T47D (cell line): ENCODE results near the gene RAPGEF4.
"Not testable (repeated sequence)": the region's sequence is repeated elsewhere in the genome, so short reads cannot be mapped to it uniquely, and the experiment has no call there.

Experiments
- DNase-seq, 2 experiments: peaks; one replicate each; pipeline versions ENCODE4 v3.0.0 to v3.0.0-alpha.2; 2011 to 2012; ENCODE audit warnings: low read depth in 1 of 2, low spot score in 1 of 2
- JUND ChIP-seq: IDR thresholded peaks from 2 replicates; pipeline ENCODE4 v1.6.1; 2012; ENCODE audit warnings: low read depth
- in situ Hi-C: cut with HindIII; loops from 2 replicates; pipeline ENCODE4 v1.10.0; 2016; ENCODE audit warnings: low sequenced_read_pairs, low pct_unique_long_range_greater_than_20kb

The RAPGEF4 gene

GRCh38 chr2:172792711-172793110, 57.1 kb downstream of the RAPGEF4 start:
- DNase-seq: no peak
- in situ Hi-C loops: no loop called here
- TF ChIP-seq JUND: no peak

DNA sequence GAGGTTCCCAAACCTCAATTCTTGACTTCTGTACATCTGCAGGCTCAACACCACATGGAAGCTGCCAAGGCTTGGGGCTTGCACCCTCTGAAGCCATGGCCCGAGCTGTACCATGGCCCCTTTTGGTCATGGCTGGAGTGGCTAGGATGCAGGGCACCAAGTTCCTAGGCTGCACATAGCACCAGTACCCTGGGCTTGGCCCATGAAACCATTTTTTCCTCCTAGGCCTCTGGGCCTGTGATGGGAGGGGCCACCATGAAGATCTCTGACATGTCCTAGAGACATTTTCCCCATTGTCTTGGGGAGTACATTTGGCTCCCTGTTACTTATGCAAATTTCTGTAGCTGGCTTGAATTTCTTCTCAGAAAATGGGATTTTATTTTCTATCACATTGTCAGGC, 67.7 kb downstream of the RAPGEF4 start:
- DNase-seq, in situ Hi-C loops: not testable (repeated sequence)

GRCh38 chr2:172804423-172804822, 68.8 kb downstream of the RAPGEF4 start:
- in situ Hi-C loops: no loop called here
- TF ChIP-seq JUND: no peak
- no peak for DNase-seq

DNA sequence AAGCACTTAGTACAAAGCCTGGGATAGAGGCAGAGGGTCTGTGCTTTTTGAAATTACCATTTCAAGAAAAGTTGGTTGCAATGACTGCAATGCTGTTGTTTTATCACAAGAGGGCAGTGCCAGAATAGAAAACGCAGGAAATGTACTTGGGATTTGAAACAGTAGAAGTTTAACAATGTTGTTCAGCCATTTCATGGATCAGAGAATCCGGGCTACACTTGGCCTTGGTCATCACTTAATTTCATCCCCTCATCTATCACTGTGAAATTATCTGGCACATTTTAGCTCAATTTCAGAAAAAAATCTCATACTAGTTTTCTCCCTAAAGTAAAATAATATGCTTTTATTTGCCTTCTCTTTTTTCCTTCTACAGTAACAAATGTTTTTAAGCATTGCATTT, 70.8 kb downstream of the RAPGEF4 start:
- in situ Hi-C loops: no loop called here
- TF ChIP-seq JUND: no peak
- peak; percentile 11 to 65 for DNase-seq

GRCh38 chr2:172806996-172807395, 71.4 kb downstream of the RAPGEF4 start:
- TF ChIP-seq JUND: no peak
- DNase-seq: no peak
- in situ Hi-C loops: no loop called here

DNA sequence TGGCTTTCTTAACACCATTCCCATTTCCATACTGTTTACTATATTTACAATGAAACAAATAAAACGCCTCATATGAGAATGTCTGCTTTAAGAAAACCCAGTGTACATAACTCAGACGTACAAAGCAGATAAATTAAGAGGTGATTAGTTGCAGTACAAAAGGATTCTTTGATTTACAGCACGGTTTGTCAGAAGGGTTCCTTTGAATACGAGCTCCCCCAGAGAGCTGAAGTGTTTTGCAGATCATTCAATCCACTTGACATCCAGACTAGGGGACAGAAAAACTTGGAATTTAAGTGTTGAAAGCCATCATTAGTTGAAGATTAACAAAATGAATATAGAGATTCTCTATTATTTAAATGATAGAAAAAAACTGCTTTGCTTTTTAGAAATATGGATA, 72.5 kb downstream of the RAPGEF4 start:
- DNase-seq: no peak
- no peak for TF ChIP-seq JUND
- in situ Hi-C loops: no loop called here

DNA sequence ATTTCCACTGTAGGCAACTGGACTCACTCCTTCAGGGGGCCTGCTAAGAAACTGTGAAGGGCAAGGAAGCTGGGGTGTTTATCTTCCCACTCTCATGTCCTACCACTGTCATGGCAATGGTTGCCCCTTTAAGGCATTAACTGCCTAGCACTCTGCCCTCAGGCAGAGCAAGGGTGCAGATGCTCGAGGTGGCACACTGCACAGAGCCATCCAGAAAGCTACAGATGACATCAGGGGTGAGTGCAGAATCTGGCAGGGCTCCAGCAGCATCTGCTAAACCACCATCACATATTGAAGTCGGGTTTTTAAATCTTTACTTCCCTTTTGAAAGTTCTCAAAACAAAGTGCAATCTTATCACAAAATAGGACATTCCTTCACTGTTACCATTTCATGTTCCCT, 75.4 kb downstream of the RAPGEF4 start:
- DNase-seq: no peak
- no peak for TF ChIP-seq JUND
- in situ Hi-C loops: no loop called here

- in situ Hi-C loops: no loop called here
- no peak for DNase-seq
- TF ChIP-seq JUND: no peak
Measured at GRCh38 chr2:172812158-172812744, 76.6 kb downstream of the RAPGEF4 start.

DNA sequence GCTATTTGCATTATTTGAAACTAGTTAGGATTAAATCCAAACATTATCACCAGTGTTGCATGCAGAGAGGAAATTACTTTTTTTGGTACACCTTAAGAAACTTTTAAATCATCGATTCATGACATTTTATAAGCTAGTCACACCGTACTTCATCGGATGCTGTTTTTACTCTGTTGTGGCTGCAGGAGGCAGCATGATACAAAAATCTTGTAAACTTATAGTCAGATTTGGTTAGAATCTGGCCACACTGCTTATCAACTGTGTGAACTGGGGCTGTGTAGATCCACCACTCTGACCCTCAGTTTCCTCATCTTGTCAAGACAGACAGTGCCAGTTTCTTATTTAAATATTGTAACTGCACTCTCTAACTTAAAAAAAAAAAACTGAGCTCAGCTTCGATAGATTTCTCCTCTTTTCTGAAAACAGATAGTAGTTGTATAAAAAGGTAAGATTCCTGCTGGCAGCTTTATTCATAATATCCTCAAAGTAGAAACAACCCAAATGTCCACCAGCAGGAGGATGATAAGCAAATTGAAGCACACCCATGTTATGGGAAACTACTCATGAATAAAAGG, 77.8 kb downstream of the RAPGEF4 start:
- in situ Hi-C loops: no loop called here
- no peak for TF ChIP-seq JUND

DNA sequence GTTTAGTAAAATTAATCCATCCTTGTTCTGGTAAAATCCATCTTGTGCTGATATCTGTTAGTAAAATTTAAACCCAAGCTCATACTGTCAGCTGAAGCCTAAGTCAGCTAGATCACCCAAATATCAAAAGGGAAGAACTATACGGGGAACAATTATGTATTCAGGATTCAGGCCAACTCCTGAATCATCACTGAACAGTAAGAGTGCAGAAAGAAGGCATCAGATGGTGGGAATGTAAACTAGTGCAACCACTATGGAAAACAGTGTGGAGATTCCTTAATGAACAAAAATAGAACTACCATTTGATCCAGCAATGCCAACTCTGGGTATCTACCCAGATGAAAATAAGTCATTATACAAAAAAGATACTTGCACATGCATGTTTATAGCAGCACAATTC, 81.8 kb downstream of the RAPGEF4 start:
- no peak for DNase-seq
- in situ Hi-C loops: no loop called here
- TF ChIP-seq JUND: no peak

More for the DNA sequence above, 77.8 kb downstream of the RAPGEF4 start:
- DNase-seq: peak in 1 of 2 experiments; percentile 19

GRCh38 chr2:172819943-172820342, 84.3 kb downstream of the RAPGEF4 start:
- in situ Hi-C loops: no loop called here
- no peak for TF ChIP-seq JUND
- no peak for DNase-seq

DNA sequence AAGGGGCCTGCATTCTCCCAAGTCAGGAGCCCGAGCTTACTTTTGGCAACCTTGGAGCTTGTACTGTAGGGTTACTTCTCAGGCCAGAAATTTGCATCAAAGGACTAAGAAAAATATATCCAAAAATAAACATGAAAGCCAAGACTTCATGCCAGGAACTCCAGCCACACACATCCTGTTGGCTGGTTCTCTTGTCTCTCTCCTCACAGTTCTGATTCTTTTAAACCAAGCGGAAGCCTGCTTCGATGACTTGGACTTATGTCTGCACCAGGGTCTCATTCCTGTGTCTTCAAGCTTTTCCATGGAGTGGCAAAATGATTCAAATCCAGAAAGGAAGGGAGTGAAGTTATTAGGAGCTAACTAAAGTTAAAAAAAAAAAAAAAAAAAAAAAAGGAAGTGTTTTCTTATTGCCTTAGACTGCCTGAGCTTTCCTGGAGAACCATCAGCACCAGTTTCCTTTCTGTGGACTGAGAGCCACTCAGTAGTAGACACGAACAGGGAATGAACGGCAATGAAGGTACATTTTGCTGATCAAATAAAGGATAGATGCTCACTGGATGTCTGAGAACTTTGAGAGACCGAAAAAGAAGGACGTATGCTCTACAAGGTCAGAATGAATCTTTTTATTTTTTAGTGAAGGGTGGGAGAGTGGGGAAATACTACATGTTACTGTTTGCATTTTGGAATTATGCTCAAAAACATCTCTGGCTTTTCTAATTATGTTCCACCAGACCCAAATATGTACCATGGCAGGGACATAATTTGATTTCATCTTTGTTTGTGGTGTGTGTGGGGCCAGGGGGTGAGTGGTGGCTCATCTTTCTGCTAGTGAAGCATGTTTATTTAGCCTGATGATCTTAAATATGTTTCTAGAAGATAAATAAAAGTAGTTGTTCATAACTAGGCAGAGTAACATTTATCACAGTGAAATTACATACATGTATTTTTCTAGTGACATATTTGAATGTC, 86.0 kb downstream of the RAPGEF4 start:
- TF ChIP-seq JUND: no peak
- in situ Hi-C loops: no loop called here

DNA sequence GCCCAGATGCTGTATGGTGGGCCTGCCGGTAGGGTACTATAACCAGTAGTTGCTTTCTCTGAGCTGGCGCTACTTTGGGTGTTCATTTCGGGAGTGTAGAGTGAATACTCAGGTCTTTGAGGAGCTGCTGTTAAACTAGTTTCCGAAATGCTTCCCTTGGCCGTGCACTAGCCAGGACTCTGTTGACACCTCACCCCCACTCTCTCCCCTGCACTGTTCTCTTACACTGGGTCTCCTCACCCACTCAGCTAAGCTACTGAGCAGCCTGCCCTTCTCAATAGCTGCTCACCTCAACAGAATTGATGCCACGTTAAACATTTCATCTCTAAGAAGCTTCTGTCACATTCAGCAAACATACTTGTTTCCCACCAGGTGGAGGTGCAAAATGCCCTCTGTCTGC, 86.9 kb downstream of the RAPGEF4 start:
- no peak for TF ChIP-seq JUND
- no peak for DNase-seq
- in situ Hi-C loops: no loop called here

More for the DNA sequence above, 86.0 kb downstream of the RAPGEF4 start:
- no peak for DNase-seq
